Right lobe of liver (tissue), 6 donors: ENCODE measurements around the gene IGFBP1. TPM values are rescaled to one million over a fixed set of nuclear protein-coding genes. Genes with fewer than 3 reads are reported as not detected.

Experiments used
- ATAC-seq, 4 donors: fragments of 200-7000 bp; cut with Tn5 transposase; one replicate each; pipeline ENCODE4 v1.9.1; 2020; ENCODE audit warnings: mild to moderate bottlenecking in 4 of 4, moderate library complexity in 4 of 4
- DNase-seq, 3 donors: peaks; one replicate each; pipeline ENCODE4 v3.0.0-alpha.2; 2020
- H3K27ac ChIP-seq, 3 donors: fragments of 200-600 bp; one replicate each; pipeline ENCODE4 v1.8.0; 2022
- H3K27me3 ChIP-seq, 2 donors: fragments of 200-600 bp; one replicate each; pipeline ENCODE4 v1.8.0; 2022
- H3K36me3 ChIP-seq, 4 donors: fragments of 200-600 bp; sonication (generic) in 1 of 4; one replicate each; pipeline versions ENCODE4 v1.5.1 to v1.8.0; 2017 to 2022; ENCODE audit warnings: control low read depth in 1 of 4
- H3K4me1 ChIP-seq, 4 donors: fragments of 200-600 bp; sonication (generic) in 1 of 4; one replicate each; pipeline versions ENCODE4 v1.5.1 to v1.8.0; 2017 to 2022; ENCODE audit warnings: control low read depth in 1 of 4
- H3K4me3 ChIP-seq, 3 donors: fragments of 200-600 bp; one replicate each; pipeline ENCODE4 v1.8.0; 2022
- H3K9me3 ChIP-seq, 4 donors: fragments of 200-600 bp; sonication (generic) in 1 of 4; one replicate each; pipeline versions ENCODE4 v1.5.1 to v1.8.0; 2017 to 2022; ENCODE audit warnings: control low read depth in 1 of 4
- POLR2A ChIP-seq: fragments of 450-650 bp; IDR thresholded peaks from one replicate; pipeline ENCODE4 v1.6.1; 2017; ENCODE audit warnings: antibody characterized with exemption, mild to moderate bottlenecking
- WGBS: methylation state at CpG from one replicate; pipeline ENCODE4 v1.1.6; 2018; ENCODE audit warnings: low coverage, low lambda C conversion rate; ENCODE audit not compliant: insufficient coverage; ENCODE audit errors: missing lambda C conversion rate; 5-methylcytosine and 5-hydroxymethylcytosine counted together
- intact Hi-C, 2 donors: fragments of 100-400 bp; cut with DNase I; formaldehyde crosslinking; loops; one replicate each; pipeline versions ENCODE4 v1.11.2 to v1.14.1; 2022
- total RNA-seq, 6 experiments: library from RNA; depleted of rRNA in 2 of 6; stranded (reverse); fragments of >200 nt in 2 of 6; fragmentation: NEBNext Ultra II Directional in 3 of 6; extraction: Animal tissue kit (Norgen Biotek cat#: 25700) in 3 of 6; gene quantifications; one replicate each; pipeline versions ENCODE4 v1.1.0 to v1.2.4, GENCODE V29; 2016 to 2023
- TF ChIP-seq, protein P1 (sequence below), 4 donors: fragments of 200-600 bp in 3 of 4; fragments of 450-650 bp in 1 of 4; IDR thresholded peaks; one replicate each; pipeline versions ENCODE4 v1.5.1 to v1.8.0; 2016 to 2022; ENCODE audit warnings: antibody characterized with exemption in 4 of 4, mild to moderate bottlenecking in 2 of 4
- donor health status: DM: no; HTN: yes; CAD: no.
- donor health status: DM: no; HTN: no; CAD: no.
- donor health status: DM: no; HTN: no; CAD: no.
- donor health status: DM: no; HTN: yes; CAD: no.
- donor health status: DM: no; HTN: yes; CAD: no.

Gene IGFBP1
- total RNA-seq, 6 experiments from 2014 or later, result 7.7 to 566 (median 283) TPM

DNA sequence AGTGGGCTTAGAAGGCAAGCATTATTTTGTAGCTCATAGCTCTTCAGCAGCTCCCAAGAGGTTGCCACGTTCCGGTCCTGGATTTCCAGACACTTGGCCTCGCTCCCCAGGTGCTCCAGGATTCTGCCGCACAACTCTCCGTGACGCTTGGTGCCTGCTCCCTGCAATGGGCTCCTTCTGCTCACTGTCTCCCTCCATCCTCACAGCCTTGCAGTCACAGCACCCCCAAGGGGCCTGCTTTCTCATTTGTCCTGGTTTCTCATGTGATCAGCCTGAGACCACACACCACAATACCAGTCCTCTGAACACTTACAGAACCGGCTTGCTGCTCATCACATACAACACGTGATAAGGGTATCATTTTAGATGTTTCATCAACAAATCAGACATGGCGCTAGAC, 23.0 kb downstream of the IGFBP1 start:
- no peaks in the 10 kb centered on the region for H3K4me1 ChIP-seq
- no peak for ATAC-seq
- no peak overlapping the region for H3K4me3 ChIP-seq
- H3K27me3 ChIP-seq, result no peaks in the 10 kb centered on the region
- no peaks in the 10 kb centered on the region for H3K9me3 ChIP-seq
- peaks cover 0 to 3% (median 0%) of the 10 kb centered on the region in 4 donors for H3K36me3 ChIP-seq
- intact Hi-C loops, result loop anchor here in 1 of 2 donors (10.0 kb wide), 1 partner anchor 1173 kb away; no protein-coding TSS in a partner anchor
- no peak overlapping the region for H3K27ac ChIP-seq
- TF ChIP-seq POLR2A, result no peak
- TF ChIP-seq, protein P1, sequence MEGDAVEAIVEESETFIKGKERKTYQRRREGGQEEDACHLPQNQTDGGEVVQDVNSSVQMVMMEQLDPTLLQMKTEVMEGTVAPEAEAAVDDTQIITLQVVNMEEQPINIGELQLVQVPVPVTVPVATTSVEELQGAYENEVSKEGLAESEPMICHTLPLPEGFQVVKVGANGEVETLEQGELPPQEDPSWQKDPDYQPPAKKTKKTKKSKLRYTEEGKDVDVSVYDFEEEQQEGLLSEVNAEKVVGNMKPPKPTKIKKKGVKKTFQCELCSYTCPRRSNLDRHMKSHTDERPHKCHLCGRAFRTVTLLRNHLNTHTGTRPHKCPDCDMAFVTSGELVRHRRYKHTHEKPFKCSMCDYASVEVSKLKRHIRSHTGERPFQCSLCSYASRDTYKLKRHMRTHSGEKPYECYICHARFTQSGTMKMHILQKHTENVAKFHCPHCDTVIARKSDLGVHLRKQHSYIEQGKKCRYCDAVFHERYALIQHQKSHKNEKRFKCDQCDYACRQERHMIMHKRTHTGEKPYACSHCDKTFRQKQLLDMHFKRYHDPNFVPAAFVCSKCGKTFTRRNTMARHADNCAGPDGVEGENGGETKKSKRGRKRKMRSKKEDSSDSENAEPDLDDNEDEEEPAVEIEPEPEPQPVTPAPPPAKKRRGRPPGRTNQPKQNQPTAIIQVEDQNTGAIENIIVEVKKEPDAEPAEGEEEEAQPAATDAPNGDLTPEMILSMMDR (IDR thresholded peaks at IDR 0.05), result no peak
- 81% methylated on average over 8 of the region's 9 CpGs for WGBS
- DNase-seq, result no peak

GRCh38 chr7:45912972-45913371, 24.7 kb downstream of the IGFBP1 start:
- intact Hi-C loops, result loop anchor here in 1 of 2 donors (10.0 kb wide), 1 partner anchor 1172 kb away; no protein-coding TSS in a partner anchor
- ATAC-seq, result no peak
- 75% methylated on average over 7 of the region's 7 CpGs for WGBS
- no peaks in the 10 kb centered on the region for H3K27me3 ChIP-seq
- H3K27ac ChIP-seq, result no peak overlapping the region
- H3K4me1 ChIP-seq, result peaks cover 0 to 8% (median 0%) of the 10 kb centered on the region in 4 donors
- no peak overlapping the region for H3K4me3 ChIP-seq
- TF ChIP-seq, protein P1 (IDR thresholded peaks at IDR 0.05), result no peak
- TF ChIP-seq POLR2A, result no peak
- H3K9me3 ChIP-seq, result no peaks in the 10 kb centered on the region
- peaks cover 0 to 3% (median 0%) of the 10 kb centered on the region in 4 donors for H3K36me3 ChIP-seq
- no peak for DNase-seq

GRCh38 chr7:45914911-45915310, 26.6 kb downstream of the IGFBP1 start:
- WGBS, result 90% methylated on average over 2 of the region's 12 CpGs
- Histone ChIP-seq H3K9me3 (no peaks in the 10 kb centered on the region), H3K4me1 (peaks cover 0 to 8% (median 0%) of the 10 kb centered on the region in 4 donors), H3K27me3 (no peaks in the 10 kb centered on the region), H3K4me3 (no peak overlapping the region), H3K27ac (no peak overlapping the region), H3K36me3 (peaks cover 0 to 3% (median 0%) of the 10 kb centered on the region in 4 donors)
- intact Hi-C loops, result loop anchor here (5.0 to 10.0 kb wide), 2 partner anchors 437 to 1170 kb away; no protein-coding TSS in a partner anchor
- no peak for TF ChIP-seq POLR2A
- TF ChIP-seq, protein P1 (IDR thresholded peaks at IDR 0.05), result no peak
- DNase-seq (no peak), ATAC-seq (no peak)

DNA sequence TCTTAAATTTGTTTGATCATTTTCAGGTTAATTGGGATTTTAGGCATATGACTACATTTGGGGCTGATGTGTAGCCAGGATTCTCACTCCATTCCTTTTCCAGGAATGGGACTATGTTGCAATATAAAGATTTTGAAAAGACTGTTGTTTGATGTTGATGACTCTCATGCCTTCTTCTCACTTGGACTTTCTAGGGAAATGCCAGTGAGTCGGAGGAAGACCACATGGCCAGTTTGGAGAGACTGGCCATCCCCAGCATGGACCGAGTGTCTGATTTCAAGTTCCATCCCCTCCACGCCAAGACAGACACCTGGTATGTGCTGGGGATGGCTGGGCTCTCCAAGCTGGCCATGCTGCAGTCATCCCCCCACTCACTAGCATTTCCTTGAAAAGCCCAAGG, 27.3 kb downstream of the IGFBP1 start:
- peaks cover 0 to 3% (median 0%) of the 10 kb centered on the region in 4 donors for H3K36me3 ChIP-seq
- ATAC-seq (no peak), DNase-seq (no peak)
- no peak overlapping the region for H3K27ac ChIP-seq
- intact Hi-C loops, result loop anchor here (5.0 to 10.0 kb wide), 2 partner anchors 437 to 1169 kb away; no protein-coding TSS in a partner anchor
- no peaks in the 10 kb centered on the region for H3K27me3 ChIP-seq
- no peak overlapping the region for H3K4me3 ChIP-seq
- TF ChIP-seq, protein P1 (IDR thresholded peaks at IDR 0.05), result no peak
- TF ChIP-seq POLR2A, result no peak
- WGBS, result 50% methylated on average over 1 of the region's 3 CpGs
- H3K4me1 ChIP-seq, result peaks cover 0 to 8% (median 0%) of the 10 kb centered on the region in 4 donors
- H3K9me3 ChIP-seq, result no peaks in the 10 kb centered on the region
